Gastrocnemius medialis (tissue), 4 donors: ENCODE data around the gene FAM25A. TPM values are rescaled to one million over a fixed set of nuclear protein-coding genes. Genes with fewer than 3 reads are reported as not detected.

Source experiments
- ATAC-seq, 2 donors: fragments of 150-250 bp; one replicate each; pipeline ENCODE4 v1.9.1; 2016
- DNase-seq, 2 donors: peaks; one replicate each; pipeline ENCODE4 v3.0.0-alpha.2; 2019
- H3K27ac ChIP-seq, 4 donors: fragments of 200-600 bp; sonication (generic); 1 replicate in 1 of 4; 2 replicates in 3 of 4; pipeline ENCODE4 v1.5.1; 2016 to 2018; ENCODE audit warnings: mild to moderate bottlenecking in 2 of 4, moderate library complexity in 1 of 4
- H3K27me3 ChIP-seq, 3 donors: fragments of 200-600 bp; sonication (generic) in 2 of 3; 1 replicate in 1 of 3; 2 replicates in 2 of 3; pipeline versions ENCODE4 v1.5.1 to v1.6.0; 2016 to 2019; ENCODE audit warnings: mild to moderate bottlenecking in 1 of 3, moderate library complexity in 1 of 3
- H3K36me3 ChIP-seq, 2 donors: fragments of 200-600 bp; sonication (generic) in 1 of 2; one replicate each; pipeline ENCODE4 v1.5.1; 2017 to 2018
- H3K4me1 ChIP-seq, 2 donors: fragments of 200-600 bp; sonication (generic) in 1 of 2; one replicate each; pipeline ENCODE4 v1.5.1; 2016 to 2017; ENCODE audit warnings: mild to moderate bottlenecking in 2 of 2
- H3K4me3 ChIP-seq, 4 donors: fragments of 200-600 bp; sonication (generic) in 3 of 4; 1 replicate in 1 of 4; 2 replicates in 3 of 4; pipeline ENCODE4 v1.5.1; 2016 to 2019; ENCODE audit warnings: mild to moderate bottlenecking in 2 of 4
- H3K9me3 ChIP-seq, 3 donors: fragments of 200-600 bp; sonication (generic) in 2 of 3; 1 replicate in 1 of 3; 2 replicates in 2 of 3; pipeline ENCODE4 v1.5.1; 2016 to 2019
- CTCF ChIP-seq, 5 experiments: fragments of 450-650 bp in 3 of 5; fragments of 200-600 bp in 2 of 5; sonication (generic) in 2 of 5; IDR thresholded peaks in 4 of 5; conservative IDR thresholded peaks in 1 of 5; 1 replicate in 4 of 5; 2 replicates in 1 of 5; pipeline ENCODE4 v1.5.1; 2016 to 2019; ENCODE audit warnings: antibody characterized with exemption in 5 of 5, mild to moderate bottlenecking in 3 of 5, moderate library complexity in 3 of 5
- POLR2A ChIP-seq, 2 donors: fragments of 450-650 bp; IDR thresholded peaks; one replicate each; pipeline ENCODE4 v1.6.1; 2017; ENCODE audit warnings: antibody characterized with exemption in 2 of 2, mild to moderate bottlenecking in 2 of 2, moderate library complexity in 2 of 2
- in situ Hi-C, 4 donors: fragments of 200-750 bp; cut with MboI; loops; one replicate each; pipeline versions ENCODE4 v1.15.0 to v1.8.0; 2017; ENCODE audit warnings: low sequenced_read_pairs in 4 of 4
- intact Hi-C: fragments of 100-400 bp; cut with DNase I; formaldehyde crosslinking; loops from one replicate; pipeline ENCODE4 v1.15.1; 2023; ENCODE audit warnings: low total_unique reads
- total RNA-seq, 4 donors: library from RNA; depleted of rRNA; stranded (reverse); fragments of >200 nt; gene quantifications; one replicate each; pipeline versions ENCODE4 v1.1.0 to v1.2.3, GENCODE V29; 2016

Gene FAM25A
- total RNA-seq, 4 donors from 2014 or later = not detected

- Histone ChIP-seq H3K4me1 (no peaks in the 10 kb centered on the region), H3K9me3 (no peaks in the 10 kb centered on the region), H3K27me3 (no peaks in the 10 kb centered on the region), H3K36me3 (peaks cover 0 to 85% of the 10 kb centered on the region in 2 donors), H3K27ac (no peak overlapping the region), H3K4me3 (no peak overlapping the region)
- in situ Hi-C loops (no loop called here), intact Hi-C loops (no loop called here)
- DNase-seq (no peak), ATAC-seq (no peak)
- TF ChIP-seq CTCF (IDR thresholded peaks at IDR 0.05 in 4 of 5, conservative IDR thresholded peaks at IDR 0.05 in 1 of 5) = no peak
Observed at GRCh38 chr10:87064651-87065050, 44.6 kb downstream of the FAM25A start.

- H3K9me3 ChIP-seq = no peaks in the 10 kb centered on the region
- H3K4me3 ChIP-seq = no peak overlapping the region
- intact Hi-C loops = no loop called here
- peaks cover 0 to 69% of the 10 kb centered on the region in 2 donors for H3K36me3 ChIP-seq
- ATAC-seq (no peak), DNase-seq (no peak)
- H3K27ac ChIP-seq = no peak overlapping the region
- in situ Hi-C loops = no loop called here
- no peak for TF ChIP-seq CTCF (IDR thresholded peaks at IDR 0.05 in 4 of 5, conservative IDR thresholded peaks at IDR 0.05 in 1 of 5)
- TF ChIP-seq POLR2A (IDR thresholded peaks at IDR 0.05) = no peak
- H3K27me3 ChIP-seq = no peaks in the 10 kb centered on the region
- H3K4me1 ChIP-seq = no peaks in the 10 kb centered on the region
Observed at GRCh38 chr10:87066178-87066577, 46.1 kb downstream of the FAM25A start.

GRCh38 chr10:87066865-87067264, 46.8 kb downstream of the FAM25A start:
- in situ Hi-C loops = no loop called here

GRCh38 chr10:87068281-87068680, 48.2 kb downstream of the FAM25A start:
- peaks cover 0 to 60% of the 10 kb centered on the region in 2 donors for H3K36me3 ChIP-seq
- H3K27me3 ChIP-seq = no peaks in the 10 kb centered on the region
- no peak overlapping the region for H3K27ac ChIP-seq
- no peaks in the 10 kb centered on the region for H3K9me3 ChIP-seq
- no peak overlapping the region for H3K4me3 ChIP-seq
- TF ChIP-seq POLR2A (IDR thresholded peaks at IDR 0.05) (no peak), CTCF (IDR thresholded peaks at IDR 0.05 in 4 of 5, conservative IDR thresholded peaks at IDR 0.05 in 1 of 5) (no peak)
- DNase-seq = no peak
- ATAC-seq = no peak
- in situ Hi-C loops (no loop called here), intact Hi-C loops (no loop called here)
- H3K4me1 ChIP-seq = no peaks in the 10 kb centered on the region

More at GRCh38 chr10:87066865-87067264, 46.8 kb downstream of the FAM25A start:
- TF ChIP-seq POLR2A (IDR thresholded peaks at IDR 0.05) (no peak), CTCF (IDR thresholded peaks at IDR 0.05 in 4 of 5, conservative IDR thresholded peaks at IDR 0.05 in 1 of 5) (no peak)
- no peak overlapping the region for H3K27ac ChIP-seq
- no peak for DNase-seq
- H3K4me1 ChIP-seq = no peaks in the 10 kb centered on the region
- no peak overlapping the region for H3K4me3 ChIP-seq
- peaks cover 0 to 62% of the 10 kb centered on the region in 2 donors for H3K36me3 ChIP-seq
- no peak for ATAC-seq
- no peaks in the 10 kb centered on the region for H3K9me3 ChIP-seq
- H3K27me3 ChIP-seq = no peaks in the 10 kb centered on the region
- intact Hi-C loops = no loop called here

- intact Hi-C loops (no loop called here), in situ Hi-C loops (no loop called here)
- no peak for TF ChIP-seq CTCF (IDR thresholded peaks at IDR 0.05 in 4 of 5, conservative IDR thresholded peaks at IDR 0.05 in 1 of 5)
- TF ChIP-seq POLR2A (IDR thresholded peaks at IDR 0.05) = no peak
- Histone ChIP-seq H3K9me3 (no peaks in the 10 kb centered on the region), H3K27ac (no peak overlapping the region), H3K36me3 (peaks cover 0 to 45% of the 10 kb centered on the region in 2 donors), H3K27me3 (no peaks in the 10 kb centered on the region), H3K4me1 (no peaks in the 10 kb centered on the region), H3K4me3 (no peak overlapping the region)
- DNase-seq (no peak), ATAC-seq (no peak)
Observed at GRCh38 chr10:87072449-87072848, 52.4 kb downstream of the FAM25A start.
